Measurements from ENCODE around the gene GPN1.
"Not testable (repeated sequence)": the region's sequence is repeated elsewhere in the genome, so short reads cannot be mapped to it uniquely, and the experiment has no call there.

GPN1 gene

GRCh38 chr2:27628767-27629709 is at the start of gene GPN1, which contains the start of gene CCDC121:
Gene GPN1 (plus strand): TSS chr2:27629050. CDS start chr2:27629059, 9 bp downstream.
Gene CCDC121 (minus strand): TSS chr2:27629012. CDS start chr2:27627799, 1,213 bp downstream.
- peak; percentile 30 to 95 (median 82) for DNase-seq

GRCh38 chr2:27581417-27582128 is 47.3 kb upstream of the GPN1 start:
- no peak for DNase-seq

- DNase-seq: peak in 1 of 51 donors; percentile 4
Measured at GRCh38 chr2:27582129-27582694, 46.6 kb upstream of the GPN1 start.

DNA sequence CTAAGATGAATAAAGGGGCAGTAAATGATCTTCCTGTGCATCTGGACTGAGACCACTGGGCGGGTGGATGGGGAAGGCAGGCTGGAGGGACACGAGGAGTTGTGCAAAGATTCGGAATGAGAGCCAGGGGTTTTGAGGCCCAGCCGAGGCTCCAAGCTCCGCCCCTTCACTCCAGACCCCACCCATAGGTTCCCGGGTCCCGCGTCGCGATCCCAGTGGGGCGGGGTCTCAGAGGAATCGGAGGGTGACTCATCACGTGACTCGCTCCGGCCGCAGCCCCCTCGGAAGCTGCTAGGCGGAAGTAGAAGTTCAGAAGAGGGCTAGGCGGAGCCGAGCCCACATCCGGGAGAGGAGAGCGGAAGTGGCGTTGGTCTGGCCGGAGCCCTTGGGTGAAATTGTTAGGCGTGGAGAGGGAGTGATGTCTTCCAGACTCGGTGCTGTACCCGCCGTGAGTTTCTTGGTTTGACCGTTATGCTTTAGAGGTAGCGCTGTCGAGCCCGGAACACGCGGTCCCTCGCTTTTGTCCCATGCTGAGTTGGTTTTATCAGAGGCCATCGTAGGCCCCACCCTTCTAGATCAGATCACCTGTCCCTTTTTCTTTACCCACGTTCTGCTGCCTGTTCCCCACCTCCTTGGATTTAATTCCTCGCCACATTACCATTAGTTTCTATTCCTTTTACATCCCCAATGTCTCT is 46.0 kb upstream of the GPN1 start, which contains the start of gene ZNF512:
ZNF512 (plus strand) TSS at position 348 of the 695 bp plus-strand sequence; CDS start at position 419, 71 bp downstream.
- DNase-seq: peak; percentile 10 to 91 (median 76)

DNA sequence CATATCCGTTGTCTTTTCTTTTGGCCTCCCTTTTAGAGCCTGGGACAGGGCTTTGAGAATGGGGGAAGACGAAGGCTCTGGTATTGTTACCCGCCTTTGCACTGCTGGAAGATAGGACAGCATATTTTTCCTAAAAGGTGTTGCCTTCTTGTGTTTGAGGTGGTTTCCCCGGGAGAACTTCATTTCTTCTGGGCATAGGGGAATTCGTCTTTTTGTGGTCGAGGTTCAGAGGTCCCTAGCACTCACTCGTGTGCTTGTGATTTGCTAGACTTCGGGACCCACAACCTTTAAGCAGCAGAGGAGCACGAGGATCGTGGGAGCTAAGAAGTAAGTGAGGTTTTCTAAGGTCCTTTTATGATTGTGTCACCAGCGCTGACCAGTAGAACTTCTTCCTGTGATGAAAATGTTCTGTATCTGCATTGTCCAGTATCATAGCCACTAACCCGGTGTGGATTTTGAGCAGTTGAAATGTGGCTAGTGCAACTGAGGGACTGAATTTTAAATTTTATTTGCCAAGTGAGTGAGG is 45.4 kb upstream of the GPN1 start:
- DNase-seq: no peak

DNA sequence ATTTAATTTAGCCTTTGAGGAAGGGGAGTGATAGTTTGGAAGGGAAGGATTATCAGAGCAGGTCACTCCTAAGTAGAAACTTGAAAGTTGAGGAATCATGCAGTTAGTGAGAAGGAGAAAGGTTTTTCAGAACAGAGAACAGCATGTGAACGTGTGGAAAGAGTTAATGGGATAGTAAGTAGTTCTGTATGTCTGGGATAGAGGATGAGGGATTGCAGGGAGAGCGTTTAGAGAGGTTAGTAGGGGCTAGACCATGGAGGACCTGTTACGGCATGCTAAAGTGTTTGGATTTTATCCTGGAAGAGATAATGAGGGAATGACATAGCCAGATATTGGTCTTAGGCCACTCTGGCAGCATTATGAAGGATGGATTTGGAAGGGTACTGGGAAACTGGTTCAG is 44.3 kb upstream of the GPN1 start:
- no peak for DNase-seq

DNA sequence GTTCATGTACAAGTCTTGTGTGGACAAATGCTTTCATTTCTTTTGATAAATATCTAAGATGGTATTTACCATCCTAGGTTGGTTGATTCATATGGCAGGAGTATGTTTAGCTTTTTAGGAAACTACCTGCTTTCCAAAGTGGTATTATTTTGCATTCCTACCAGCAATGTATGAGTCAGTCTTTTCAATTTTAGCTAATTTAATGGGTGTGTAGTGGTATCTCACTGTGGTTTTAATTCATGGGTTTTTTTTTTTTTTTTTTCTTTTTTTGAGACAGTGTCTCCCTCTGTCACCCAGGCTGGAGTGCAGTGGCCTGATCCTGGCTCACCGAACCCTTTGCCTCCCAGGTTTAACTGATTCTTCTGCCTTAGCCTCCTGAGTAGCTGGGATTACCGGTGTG is 41.8 kb upstream of the GPN1 start:
- no peak for DNase-seq

- no peak for DNase-seq
Measured at GRCh38 chr2:27588308-27588707, 40.5 kb upstream of the GPN1 start.

DNA sequence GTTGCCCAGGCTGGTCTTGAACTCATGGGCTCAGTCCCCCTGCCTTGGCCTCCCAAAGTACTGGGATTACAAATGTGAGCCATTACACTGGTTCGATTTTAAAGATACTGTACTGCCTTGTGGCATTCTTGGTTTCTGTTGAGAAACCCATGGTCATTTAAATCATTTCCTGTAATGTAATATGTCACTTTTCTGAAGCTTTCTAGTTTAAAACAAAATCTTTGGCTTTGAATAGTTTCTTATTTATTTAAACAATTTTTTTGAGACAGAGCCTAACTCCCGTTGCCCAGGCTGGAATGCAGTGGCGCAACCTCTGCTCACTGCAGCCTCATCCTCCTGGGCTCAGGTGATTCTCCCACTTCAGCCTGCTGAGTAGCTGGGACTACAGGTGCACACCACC is 37.1 kb upstream of the GPN1 start:
- DNase-seq: no peak

DNA sequence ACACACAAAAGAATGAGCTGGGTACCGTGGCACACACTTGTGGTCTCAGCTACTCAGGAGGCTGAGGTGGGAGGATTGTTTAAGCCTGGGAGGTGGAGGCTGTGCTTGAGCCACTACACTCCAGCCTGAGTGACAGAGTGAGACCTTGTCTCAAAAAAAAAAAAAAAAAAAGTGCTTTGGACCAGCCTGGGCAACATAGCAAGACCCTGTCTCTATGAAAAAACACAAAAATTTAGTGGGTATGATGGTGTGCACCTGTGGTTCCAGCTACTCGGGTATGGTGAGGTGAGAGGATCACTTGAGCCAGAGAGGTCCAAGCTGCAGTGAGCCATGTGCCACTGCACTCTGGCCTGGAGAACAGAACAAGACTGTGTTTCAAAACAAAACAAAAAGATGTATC is 35.6 kb upstream of the GPN1 start:
- DNase-seq: no peak

DNA sequence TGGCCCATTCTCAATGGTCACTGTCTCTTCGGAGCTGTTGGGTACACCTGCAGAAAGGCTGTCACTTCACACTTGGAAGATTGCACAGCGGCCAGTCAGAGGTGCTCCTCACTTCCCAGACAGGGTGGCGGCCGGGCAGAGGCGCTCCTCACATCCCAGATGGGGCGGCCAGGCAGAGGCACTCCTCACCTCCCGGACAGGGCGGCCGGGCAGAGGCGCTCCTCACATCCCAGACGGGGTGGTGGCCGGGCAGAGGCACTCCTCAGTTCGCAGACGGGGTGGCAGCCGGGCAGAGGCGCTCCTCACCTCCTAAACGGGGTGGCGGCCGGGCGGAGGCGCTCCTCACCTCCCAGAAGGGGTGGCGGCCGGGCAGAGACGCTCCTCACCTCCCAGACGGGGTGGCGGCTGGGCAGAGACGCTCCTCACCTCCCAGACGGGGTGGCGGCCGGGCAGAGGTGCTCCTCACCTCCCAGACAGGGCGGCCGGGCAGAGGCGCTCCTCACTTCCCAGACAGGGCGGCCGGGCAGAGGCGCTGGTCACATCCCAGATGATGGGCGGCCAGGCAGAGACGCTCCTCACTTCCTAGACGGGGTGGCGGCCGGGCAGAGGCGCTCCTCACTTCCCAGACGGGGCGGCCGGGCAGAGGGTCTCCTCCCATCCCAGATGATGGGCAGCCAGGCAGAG is 34.7 kb upstream of the GPN1 start:
- not testable (repeated sequence) for DNase-seq

GRCh38 chr2:27595412-27595811 is 33.4 kb upstream of the GPN1 start:
- DNase-seq: not testable (repeated sequence)

DNA sequence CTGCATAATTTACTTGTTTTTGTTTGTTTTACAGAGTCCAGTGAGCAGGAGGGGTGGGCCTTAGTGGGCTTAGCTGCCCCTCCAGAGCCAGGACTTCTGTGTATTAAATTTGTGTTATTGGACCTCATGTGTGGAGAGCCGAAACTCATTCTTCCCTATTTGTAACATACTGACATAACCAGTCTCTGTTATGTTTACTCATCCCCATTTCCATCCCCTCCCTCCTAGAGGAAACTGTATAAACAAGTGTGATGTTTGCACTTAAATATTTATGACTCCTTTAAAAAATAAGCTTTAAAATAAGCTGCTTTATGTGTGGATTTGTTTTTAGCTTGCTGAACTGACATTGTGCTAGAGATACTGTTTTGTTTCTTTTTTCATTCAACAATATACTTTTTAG is 32.2 kb upstream of the GPN1 start:
- no peak for DNase-seq

DNA sequence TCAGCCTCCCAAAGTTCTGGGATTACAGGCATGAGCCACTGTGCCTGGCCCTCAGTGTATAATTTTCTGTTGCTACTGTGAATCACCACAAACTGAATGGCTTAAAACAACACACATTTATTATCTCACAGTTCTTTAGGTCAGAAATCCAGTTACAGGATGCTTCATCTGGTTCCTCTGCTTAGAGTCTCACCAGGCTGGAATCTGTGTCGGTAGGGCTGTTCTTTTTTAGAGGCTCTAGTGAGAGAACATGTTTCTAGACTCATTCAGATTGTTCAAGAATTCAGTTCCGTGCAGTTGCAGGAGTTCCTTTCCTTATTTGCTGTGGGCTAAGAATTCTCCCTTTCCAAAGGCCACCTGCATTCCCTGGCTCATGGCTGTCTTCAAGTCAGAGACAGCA is 22.2 kb upstream of the GPN1 start:
- no peak for DNase-seq

DNA sequence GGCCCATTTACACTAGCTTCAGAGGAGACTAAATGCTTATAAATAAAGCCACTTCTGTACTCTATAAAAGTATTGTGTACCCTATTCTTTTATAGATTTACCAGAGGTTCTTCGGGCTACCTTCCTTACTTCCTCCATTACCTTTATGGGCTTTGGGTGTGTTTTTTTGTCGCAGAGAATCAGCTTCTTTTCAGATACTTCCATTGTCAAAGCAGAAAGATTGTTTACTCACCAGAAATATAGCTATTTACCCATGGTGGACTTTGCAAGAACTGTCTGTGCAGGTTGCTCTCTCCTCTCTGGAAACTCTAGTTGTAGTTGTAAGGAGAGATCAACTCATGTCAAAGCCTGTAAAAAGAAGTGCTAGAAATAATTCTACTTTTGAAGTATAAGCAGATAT is 14.9 kb upstream of the GPN1 start:
- no peak for DNase-seq

GRCh38 chr2:27615316-27615715 is 13.5 kb upstream of the GPN1 start:
- DNase-seq: no peak

DNA sequence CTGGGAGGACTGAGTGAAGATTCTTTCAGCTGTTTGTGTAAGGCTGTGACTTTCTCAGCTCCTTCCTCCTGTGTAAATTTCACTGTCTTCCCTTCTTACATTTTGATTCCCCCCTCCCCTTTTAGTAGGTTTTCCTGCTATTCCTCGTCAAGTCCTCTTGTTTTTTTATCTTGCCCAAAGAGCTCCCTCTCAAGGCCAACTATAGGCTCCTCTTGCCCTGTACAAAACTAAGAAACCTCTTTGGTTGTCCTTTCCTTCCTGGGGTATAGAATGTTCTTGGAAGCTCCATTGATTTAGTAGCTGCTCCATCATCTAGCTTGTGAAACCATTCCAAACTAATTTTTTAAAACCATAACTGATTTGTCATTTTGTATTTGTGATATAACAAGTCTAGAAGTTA is 7.3 kb upstream of the GPN1 start:
- DNase-seq: no peak

GRCh38 chr2:27622921-27623384 is 5.9 kb upstream of the GPN1 start:
- no peak for DNase-seq

DNA sequence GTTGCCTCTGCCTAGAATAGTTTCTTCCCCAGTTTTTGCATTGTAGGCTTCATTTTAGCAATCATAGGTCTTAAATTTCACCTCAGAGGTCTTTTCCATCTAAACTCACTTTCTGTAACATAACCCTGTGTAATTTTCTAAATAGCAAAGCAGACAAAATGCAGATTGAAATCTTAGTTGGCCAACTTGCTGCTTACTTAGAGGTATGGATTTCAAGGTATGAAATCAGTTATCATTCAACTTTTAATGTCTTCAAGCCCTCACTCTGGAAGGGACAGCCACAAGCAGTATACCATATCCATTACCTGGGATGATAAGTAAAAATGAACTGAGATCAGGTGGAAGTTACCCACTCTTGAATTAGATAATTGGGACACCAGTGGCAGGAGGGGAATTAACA is 3.9 kb upstream of the GPN1 start:
- no peak for DNase-seq

DNA sequence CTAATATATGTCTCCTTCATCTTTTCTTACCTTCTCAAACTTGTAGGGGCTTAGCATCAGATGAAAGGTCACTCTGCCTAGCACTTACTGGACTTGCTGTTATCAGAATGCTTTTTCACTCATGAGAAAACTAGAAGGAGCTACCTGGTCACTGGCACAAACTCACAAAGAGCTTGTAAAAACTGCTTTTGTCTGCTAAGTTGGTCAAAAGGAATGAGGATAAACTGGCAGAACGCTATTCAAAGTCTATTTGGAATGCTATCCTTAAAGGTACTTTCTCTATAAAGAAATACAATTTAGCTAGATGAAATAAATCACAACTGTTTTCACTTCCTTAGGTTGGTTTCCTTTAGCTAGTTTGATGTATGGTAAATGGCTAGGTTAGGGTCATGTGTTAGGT is 2.5 kb upstream of the GPN1 start:
- not testable (repeated sequence) for DNase-seq

Data from hypothalamus (tissue), 51 donors.